MCF 10A (cell line): ENCODE results near the gene HPS3. TPM values are rescaled to one million over a fixed set of nuclear protein-coding genes. Genes with fewer than 3 reads are reported as not detected.

Experiments used
- BruUV-seq: library from RNA; stranded (reverse); fragments of 400-500 nt; replicated peaks from 2 replicates; lab custom pipeline; 2021; lab: Mats Ljungman, UMichigan
- CTCF ChIA-PET: fragments of 300-600 bp; sonication (Branson Sonifier 250); formaldehyde crosslinking; extraction: SDS; loops from one replicate; lab custom pipeline; 2021; ENCODE audit warnings: antibody characterized with exemption, inconsistent platforms; lab: Yijun Ruan, JAX
- POLR2A ChIA-PET: fragments of 300-600, 350-650 bp; sonication (Branson Sonifier 250); formaldehyde crosslinking; extraction: SDS; loops from one replicate; lab custom pipeline; 2020; ENCODE audit warnings: antibody characterized with exemption, inconsistent platforms; lab: Yijun Ruan, JAX
- DNase-seq: peaks from one replicate; pipeline ENCODE4 v3.0.0-alpha.2; 2018; ENCODE audit not compliant: unreplicated experiment
- H3K27ac Mint-ChIP-seq: one replicate; pipeline ENCODE4 v1.8.0; 2022; ENCODE audit warnings: mild to moderate bottlenecking, low read depth, mixed read lengths; ENCODE audit not compliant: unreplicated experiment
- H3K27me3 Mint-ChIP-seq: one replicate; pipeline ENCODE4 v1.8.0; 2022; ENCODE audit warnings: mixed read lengths; ENCODE audit not compliant: insufficient read depth, unreplicated experiment
- H3K36me3 Mint-ChIP-seq: one replicate; pipeline ENCODE4 v1.8.0; 2022; ENCODE audit warnings: mild to moderate bottlenecking, moderate library complexity, mixed read lengths; ENCODE audit not compliant: insufficient read depth, unreplicated experiment
- H3K4me1 Mint-ChIP-seq: one replicate; pipeline ENCODE4 v1.8.0; 2022; ENCODE audit warnings: mixed read lengths; ENCODE audit not compliant: insufficient read depth, unreplicated experiment
- H3K4me3 Mint-ChIP-seq: one replicate; pipeline ENCODE4 v1.8.0; 2022; ENCODE audit warnings: mild to moderate bottlenecking, moderate library complexity, mixed read lengths; ENCODE audit not compliant: unreplicated experiment
- H3K9me3 Mint-ChIP-seq: one replicate; pipeline ENCODE4 v1.8.0; 2022; ENCODE audit warnings: mixed read lengths; ENCODE audit not compliant: unreplicated experiment
- CTCF ChIP-seq: fragments of 200-600 bp; IDR thresholded peaks from one replicate; pipeline ENCODE4 v1.8.0; 2022; ENCODE audit warnings: antibody characterized with exemption, mild to moderate bottlenecking; ENCODE audit not compliant: unreplicated experiment
- intact Hi-C: fragments of 100-400 bp; cut with micrococcal nuclease; formaldehyde crosslinking; loops from 2 replicates; pipeline ENCODE4 v1.14.1; 2022
- total RNA-seq: library from RNA; stranded (reverse); gene quantifications from 2 replicates; pipeline ENCODE4 v1.2.3, GENCODE V29; 2022

The HPS3 gene
- total RNA-seq, 1 experiment from 2014 or later = 7.7 TPM

- CTCF ChIA-PET = interaction anchor here (1.8 kb wide), 1 partner anchor 38 kb away, joined by 6 read pairs; no protein-coding TSS in a partner anchor
- no peaks in the 10 kb centered on the region for H3K27me3 Mint-ChIP-seq
- peaks cover 14% of the 10 kb centered on the region for H3K36me3 Mint-ChIP-seq
- intact Hi-C loops = no loop called here
- peaks cover 6% of the 10 kb centered on the region for H3K4me1 Mint-ChIP-seq
- DNase-seq = no peak
- POLR2A ChIA-PET = no interaction called here
- no peak overlapping the region for H3K4me3 Mint-ChIP-seq
- no TSS peak for BruUV-seq
- H3K27ac Mint-ChIP-seq = no peak overlapping the region
- TF ChIP-seq CTCF = no peak
- H3K9me3 Mint-ChIP-seq = no peaks in the 10 kb centered on the region
Observed at GRCh38 chr3:149081772-149082171, 47.7 kb upstream of the HPS3 start.

- TF ChIP-seq CTCF = no peak
- Mint-ChIP-seq H3K36me3 (peaks cover 6% of the 10 kb centered on the region), H3K4me3 (peak overlapping the region; percentile 91), H3K9me3 (no peaks in the 10 kb centered on the region), H3K27me3 (no peaks in the 10 kb centered on the region), H3K27ac (no peak overlapping the region), H3K4me1 (no peaks in the 10 kb centered on the region)
- intact Hi-C loops = no loop called here
- TSS peak; percentile 39 for BruUV-seq
- ChIA-PET CTCF (interaction anchor here (1.3 to 1.4 kb wide), 2 partner anchors 9 to 15 kb away, joined by 3 to 7 read pairs; no protein-coding TSS in a partner anchor), POLR2A (interaction anchor here (0.8 to 1.4 kb wide), 6 partner anchors 9 to 285 kb away, joined by 3 to 6 read pairs (median 3); no protein-coding TSS in a partner anchor)
- peak; percentile 42 for DNase-seq
Observed at GRCh38 chr3:149085828-149086231, 43.6 kb upstream of the HPS3 start.

- ChIA-PET CTCF (interaction anchor here (1.2 to 1.4 kb wide), 3 partner anchors 9 to 16 kb away, joined by 3 to 7 read pairs (median 3); no protein-coding TSS in a partner anchor), POLR2A (interaction anchor here (0.8 to 1.4 kb wide), 6 partner anchors 9 to 284 kb away, joined by 3 to 6 read pairs (median 3); no protein-coding TSS in a partner anchor)
- peak; percentile 98 for DNase-seq
- Mint-ChIP-seq H3K4me1 (no peaks in the 10 kb centered on the region), H3K9me3 (no peaks in the 10 kb centered on the region), H3K4me3 (peak within 1 kb of the TSS; percentile 91), H3K27me3 (no peaks in the 10 kb centered on the region), H3K36me3 (peaks cover 2% of the 10 kb centered on the region), H3K27ac (no peak within 1 kb of the TSS)
- intact Hi-C loops = no loop called here
- TF ChIP-seq CTCF = no peak
- BruUV-seq = no TSS peak
Observed at GRCh38 chr3:149086232-149086988, 43.0 kb upstream of the HPS3 start, which contains the start of gene HLTF. Gene HLTF, minus strand, starts transcription at chr3:149086533. Its CDS starts 197 bp downstream, at chr3:149086336.

GRCh38 chr3:149087208-149087607, 42.2 kb upstream of the HPS3 start:
- ChIA-PET CTCF (interaction anchor here (1.2 to 1.3 kb wide), 3 partner anchors 13 to 32 kb away, joined by 3 to 7 read pairs (median 4); no protein-coding TSS in a partner anchor), POLR2A (no interaction called here)
- no peak for TF ChIP-seq CTCF
- H3K4me1 Mint-ChIP-seq = no peaks in the 10 kb centered on the region
- peaks cover under 1% of the 10 kb centered on the region for H3K36me3 Mint-ChIP-seq
- DNase-seq = no peak
- intact Hi-C loops = no loop called here
- BruUV-seq = no TSS peak
- H3K27me3 Mint-ChIP-seq = no peaks in the 10 kb centered on the region
- no peak overlapping the region for H3K4me3 Mint-ChIP-seq
- H3K27ac Mint-ChIP-seq = no peak overlapping the region
- no peaks in the 10 kb centered on the region for H3K9me3 Mint-ChIP-seq
